ENCODE results near the gene MX2. TPM values are rescaled to one million over a fixed set of nuclear protein-coding genes. Genes with fewer than 3 reads are reported as not detected.

MX2 gene
- total and polyA plus RNA-seq, 9 of the 15 experiments (the other 6 are each of a cell fraction or from before 2014, with no cell fraction given): 0.10 to 0.95 (median 0.47) TPM; not detected in 1

DNA sequence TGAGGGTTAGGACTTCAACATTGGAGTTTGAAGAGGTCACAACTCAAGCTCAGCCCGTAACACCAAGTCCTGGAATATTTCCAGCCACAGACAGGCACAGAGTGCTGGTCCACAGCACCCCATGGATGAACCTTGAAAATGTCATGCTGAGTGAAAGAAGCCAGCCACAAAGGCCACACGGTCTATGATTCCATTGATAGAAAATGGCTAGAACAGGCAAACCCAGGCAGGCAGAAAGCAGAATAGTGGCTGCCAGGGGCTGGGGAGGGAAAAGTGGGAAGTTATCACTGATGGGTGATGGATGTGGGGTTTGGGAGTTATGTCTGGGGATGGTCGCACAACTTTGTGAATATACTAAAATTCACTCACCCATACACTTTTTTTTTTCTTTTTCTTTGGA is 85.5 kb downstream of the MX2 start (continued):
- TF ChIP-seq, protein P1, sequence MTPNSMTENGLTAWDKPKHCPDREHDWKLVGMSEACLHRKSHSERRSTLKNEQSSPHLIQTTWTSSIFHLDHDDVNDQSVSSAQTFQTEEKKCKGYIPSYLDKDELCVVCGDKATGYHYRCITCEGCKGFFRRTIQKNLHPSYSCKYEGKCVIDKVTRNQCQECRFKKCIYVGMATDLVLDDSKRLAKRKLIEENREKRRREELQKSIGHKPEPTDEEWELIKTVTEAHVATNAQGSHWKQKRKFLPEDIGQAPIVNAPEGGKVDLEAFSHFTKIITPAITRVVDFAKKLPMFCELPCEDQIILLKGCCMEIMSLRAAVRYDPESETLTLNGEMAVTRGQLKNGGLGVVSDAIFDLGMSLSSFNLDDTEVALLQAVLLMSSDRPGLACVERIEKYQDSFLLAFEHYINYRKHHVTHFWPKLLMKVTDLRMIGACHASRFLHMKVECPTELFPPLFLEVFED (CRISPR knock-in tag; conservative IDR thresholded peaks at IDR 0.05): no peak
- TF ChIP-seq ZNF175 (CRISPR knock-in tag; IDR thresholded peaks at IDR 0.05; ENCODE audit: low read depth) (no peak), ZNF384 (IDR thresholded peaks at IDR 0.05; ENCODE audit: low read depth, low read length) (no peak)

DNA sequence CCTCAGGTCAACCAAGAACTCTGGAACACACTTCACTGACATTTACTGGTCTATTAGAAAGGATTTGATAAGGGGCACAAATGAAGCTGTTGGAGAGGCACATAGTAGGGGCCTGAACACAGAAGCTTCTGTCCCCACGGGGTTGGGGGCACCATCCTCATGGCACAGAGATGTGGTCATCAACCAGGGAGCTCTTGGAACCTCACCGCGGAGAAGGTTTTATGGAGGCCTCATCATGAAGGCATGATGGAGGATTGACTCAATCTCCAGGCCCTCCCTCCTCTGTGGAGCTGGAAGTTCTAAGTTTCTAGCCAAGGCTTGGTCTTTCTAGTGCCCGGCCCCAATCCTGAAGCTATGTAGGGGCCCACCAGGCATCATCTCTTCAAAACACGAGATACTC is 87.8 kb downstream of the MX2 start:
- Histone ChIP-seq H3K9me1 (ENCODE audit: control insufficient read depth, insufficient read depth, low read length) (no peaks in the 10 kb centered on the region), H3K79me2 (ENCODE audit: control insufficient read depth, insufficient read depth, low read length) (no peaks in the 10 kb centered on the region), H4K20me1 (replicated peaks; ENCODE audit: control insufficient read depth, insufficient read depth, low read length) (no peaks in the 10 kb centered on the region), H3K4me1 (replicated peaks in 1 of 2; ENCODE audit: control insufficient read depth in 2 of 2, insufficient read depth in 2 of 2, low read length in 2 of 2) (no peaks in the 10 kb centered on the region), H3K27ac (ENCODE audit: extremely low read depth, low read depth, low read length) (no peak overlapping the region), H2AFZ (ENCODE audit: low read depth, low read length) (no peak overlapping the region), H3K4me2 (ENCODE audit: insufficient read depth, low read length) (no peak overlapping the region), H3K4me3 (no peak overlapping the region), H3K36me3 (ENCODE audit: control insufficient read depth, insufficient read depth, low read length) (no peaks in the 10 kb centered on the region), H3K9me3 (replicated peaks; ENCODE audit: control insufficient read depth, insufficient read depth, low read depth, low read length) (no peaks in the 10 kb centered on the region), H3K27me3 (ENCODE audit: control insufficient read depth in 2 of 2, insufficient read depth in 2 of 2, low read length in 2 of 2) (no peaks in the 10 kb centered on the region; a peak in 1 of 5 replicates), H3K9ac (ENCODE audit: insufficient read depth in 1 of 2, low read depth in 2 of 2, low read length in 2 of 2) (no peak overlapping the region)
- in situ Hi-C loops (cut with MboI): no loop called here
- BruUV-seq (replicated peaks): no TSS peak
- intact Hi-C loops (cut with micrococcal nuclease): loop anchor here (10.0 kb wide), 1 partner anchor 325 kb away; no protein-coding TSS in a partner anchor
- ATAC-seq: no peak
- TF ChIP-seq, protein P2, sequence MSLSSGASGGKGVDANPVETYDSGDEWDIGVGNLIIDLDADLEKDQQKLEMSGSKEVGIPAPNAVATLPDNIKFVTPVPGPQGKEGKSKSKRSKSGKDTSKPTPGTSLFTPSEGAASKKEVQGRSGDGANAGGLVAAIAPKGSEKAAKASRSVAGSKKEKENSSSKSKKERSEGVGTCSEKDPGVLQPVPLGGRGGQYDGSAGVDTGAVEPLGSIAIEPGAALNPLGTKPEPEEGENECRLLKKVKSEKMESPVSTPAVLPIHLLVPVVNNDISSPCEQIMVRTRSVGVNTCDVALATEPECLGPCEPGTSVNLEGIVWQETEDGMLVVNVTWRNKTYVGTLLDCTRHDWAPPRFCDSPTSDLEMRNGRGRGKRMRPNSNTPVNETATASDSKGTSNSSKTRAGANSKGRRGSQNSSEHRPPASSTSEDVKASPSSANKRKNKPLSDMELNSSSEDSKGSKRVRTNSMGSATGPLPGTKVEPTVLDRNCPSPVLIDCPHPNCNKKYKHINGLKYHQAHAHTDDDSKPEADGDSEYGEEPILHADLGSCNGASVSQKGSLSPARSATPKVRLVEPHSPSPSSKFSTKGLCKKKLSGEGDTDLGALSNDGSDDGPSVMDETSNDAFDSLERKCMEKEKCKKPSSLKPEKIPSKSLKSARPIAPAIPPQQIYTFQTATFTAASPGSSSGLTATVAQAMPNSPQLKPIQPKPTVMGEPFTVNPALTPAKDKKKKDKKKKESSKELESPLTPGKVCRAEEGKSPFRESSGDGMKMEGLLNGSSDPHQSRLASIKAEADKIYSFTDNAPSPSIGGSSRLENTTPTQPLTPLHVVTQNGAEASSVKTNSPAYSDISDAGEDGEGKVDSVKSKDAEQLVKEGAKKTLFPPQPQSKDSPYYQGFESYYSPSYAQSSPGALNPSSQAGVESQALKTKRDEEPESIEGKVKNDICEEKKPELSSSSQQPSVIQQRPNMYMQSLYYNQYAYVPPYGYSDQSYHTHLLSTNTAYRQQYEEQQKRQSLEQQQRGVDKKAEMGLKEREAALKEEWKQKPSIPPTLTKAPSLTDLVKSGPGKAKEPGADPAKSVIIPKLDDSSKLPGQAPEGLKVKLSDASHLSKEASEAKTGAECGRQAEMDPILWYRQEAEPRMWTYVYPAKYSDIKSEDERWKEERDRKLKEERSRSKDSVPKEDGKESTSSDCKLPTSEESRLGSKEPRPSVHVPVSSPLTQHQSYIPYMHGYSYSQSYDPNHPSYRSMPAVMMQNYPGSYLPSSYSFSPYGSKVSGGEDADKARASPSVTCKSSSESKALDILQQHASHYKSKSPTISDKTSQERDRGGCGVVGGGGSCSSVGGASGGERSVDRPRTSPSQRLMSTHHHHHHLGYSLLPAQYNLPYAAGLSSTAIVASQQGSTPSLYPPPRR (CRISPR knock-in tag; IDR thresholded peaks at IDR 0.05; ENCODE audit: borderline replicate concordance): no peak
- TF ChIP-seq, protein P3, sequence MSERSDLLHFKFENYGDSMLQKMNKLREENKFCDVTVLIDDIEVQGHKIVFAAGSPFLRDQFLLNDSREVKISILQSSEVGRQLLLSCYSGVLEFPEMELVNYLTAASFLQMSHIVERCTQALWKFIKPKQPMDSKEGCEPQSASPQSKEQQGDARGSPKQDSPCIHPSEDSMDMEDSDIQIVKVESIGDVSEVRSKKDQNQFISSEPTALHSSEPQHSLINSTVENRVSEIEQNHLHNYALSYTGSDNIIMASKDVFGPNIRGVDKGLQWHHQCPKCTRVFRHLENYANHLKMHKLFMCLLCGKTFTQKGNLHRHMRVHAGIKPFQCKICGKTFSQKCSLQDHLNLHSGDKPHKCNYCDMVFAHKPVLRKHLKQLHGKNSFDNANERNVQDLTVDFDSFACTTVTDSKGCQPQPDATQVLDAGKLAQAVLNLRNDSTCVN (CRISPR knock-in tag; IDR thresholded peaks at IDR 0.05): no peak
- TF ChIP-seq CC2D1A (IDR thresholded peaks at IDR 0.05) (no peak), PYGO2 (tag; IDR thresholded peaks at IDR 0.05) (no peak), ZNF212 (CRISPR knock-in tag; IDR thresholded peaks at IDR 0.05) (no peak), KLF1 (tag; IDR thresholded peaks at IDR 0.05) (no peak), HMG20A (CRISPR knock-in tag; conservative IDR thresholded peaks at IDR 0.05) (no peak)
- TF ChIP-seq, protein P4, sequence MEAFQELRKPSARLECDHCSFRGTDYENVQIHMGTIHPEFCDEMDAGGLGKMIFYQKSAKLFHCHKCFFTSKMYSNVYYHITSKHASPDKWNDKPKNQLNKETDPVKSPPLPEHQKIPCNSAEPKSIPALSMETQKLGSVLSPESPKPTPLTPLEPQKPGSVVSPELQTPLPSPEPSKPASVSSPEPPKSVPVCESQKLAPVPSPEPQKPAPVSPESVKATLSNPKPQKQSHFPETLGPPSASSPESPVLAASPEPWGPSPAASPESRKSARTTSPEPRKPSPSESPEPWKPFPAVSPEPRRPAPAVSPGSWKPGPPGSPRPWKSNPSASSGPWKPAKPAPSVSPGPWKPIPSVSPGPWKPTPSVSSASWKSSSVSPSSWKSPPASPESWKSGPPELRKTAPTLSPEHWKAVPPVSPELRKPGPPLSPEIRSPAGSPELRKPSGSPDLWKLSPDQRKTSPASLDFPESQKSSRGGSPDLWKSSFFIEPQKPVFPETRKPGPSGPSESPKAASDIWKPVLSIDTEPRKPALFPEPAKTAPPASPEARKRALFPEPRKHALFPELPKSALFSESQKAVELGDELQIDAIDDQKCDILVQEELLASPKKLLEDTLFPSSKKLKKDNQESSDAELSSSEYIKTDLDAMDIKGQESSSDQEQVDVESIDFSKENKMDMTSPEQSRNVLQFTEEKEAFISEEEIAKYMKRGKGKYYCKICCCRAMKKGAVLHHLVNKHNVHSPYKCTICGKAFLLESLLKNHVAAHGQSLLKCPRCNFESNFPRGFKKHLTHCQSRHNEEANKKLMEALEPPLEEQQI (IDR thresholded peaks at IDR 0.05): no peak
- 0% methylated on average over 5 of the region's 5 CpGs for WGBS (ENCODE audit: insufficient coverage, low coverage, missing lambda C conversion rate)
- POLR2A ChIA-PET: interaction anchor here (1.0 kb wide), 1 partner anchor 41 kb away, joined by 3 read pairs; no protein-coding TSS in a partner anchor
- no peak for DNase-seq (ENCODE audit: extremely low read depth in 1 of 4, low spot score in 3 of 4)
- CTCF ChIA-PET (ENCODE audit: low intra/inter-chr PET ratio): no interaction called here
- no peak for FAIRE-seq

All from K562 (cell line).